ENCODE data around the gene MCTP2.

MCTP2 gene

DNA sequence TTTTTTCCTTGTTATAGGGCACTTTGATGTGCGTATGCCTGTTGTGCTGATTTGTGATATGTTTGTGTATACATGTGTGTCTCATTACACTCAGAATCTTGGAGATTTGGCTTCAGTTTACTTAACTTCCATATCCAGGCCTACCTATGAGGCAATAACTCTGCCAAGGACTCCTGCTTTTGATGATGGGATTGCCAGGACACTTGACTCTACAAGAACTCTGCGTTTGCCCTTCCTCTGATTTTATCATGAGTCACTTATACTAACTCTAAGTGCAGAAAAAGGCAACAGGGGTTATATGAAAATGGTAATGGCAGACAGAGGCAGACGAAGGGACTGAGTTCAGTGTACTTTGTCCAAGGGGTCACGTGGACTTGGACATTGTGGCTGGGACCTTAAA is 33.6 kb downstream of the MCTP2 start:
- TF ChIP-seq GABPA (IDR thresholded peaks at IDR 0.05; ENCODE audit: low read depth) (no peak), SPI1 (IDR thresholded peaks at IDR 0.05; ENCODE audit: borderline replicate concordance, low read depth) (no peak), CTCF (IDR thresholded peaks at IDR 0.05; ENCODE audit: insufficient read depth, low read length) (no peak), POLR2AphosphoS5 (IDR thresholded peaks at IDR 0.05; ENCODE audit: low read depth) (no peak)
- TF ChIP-seq, protein P1, sequence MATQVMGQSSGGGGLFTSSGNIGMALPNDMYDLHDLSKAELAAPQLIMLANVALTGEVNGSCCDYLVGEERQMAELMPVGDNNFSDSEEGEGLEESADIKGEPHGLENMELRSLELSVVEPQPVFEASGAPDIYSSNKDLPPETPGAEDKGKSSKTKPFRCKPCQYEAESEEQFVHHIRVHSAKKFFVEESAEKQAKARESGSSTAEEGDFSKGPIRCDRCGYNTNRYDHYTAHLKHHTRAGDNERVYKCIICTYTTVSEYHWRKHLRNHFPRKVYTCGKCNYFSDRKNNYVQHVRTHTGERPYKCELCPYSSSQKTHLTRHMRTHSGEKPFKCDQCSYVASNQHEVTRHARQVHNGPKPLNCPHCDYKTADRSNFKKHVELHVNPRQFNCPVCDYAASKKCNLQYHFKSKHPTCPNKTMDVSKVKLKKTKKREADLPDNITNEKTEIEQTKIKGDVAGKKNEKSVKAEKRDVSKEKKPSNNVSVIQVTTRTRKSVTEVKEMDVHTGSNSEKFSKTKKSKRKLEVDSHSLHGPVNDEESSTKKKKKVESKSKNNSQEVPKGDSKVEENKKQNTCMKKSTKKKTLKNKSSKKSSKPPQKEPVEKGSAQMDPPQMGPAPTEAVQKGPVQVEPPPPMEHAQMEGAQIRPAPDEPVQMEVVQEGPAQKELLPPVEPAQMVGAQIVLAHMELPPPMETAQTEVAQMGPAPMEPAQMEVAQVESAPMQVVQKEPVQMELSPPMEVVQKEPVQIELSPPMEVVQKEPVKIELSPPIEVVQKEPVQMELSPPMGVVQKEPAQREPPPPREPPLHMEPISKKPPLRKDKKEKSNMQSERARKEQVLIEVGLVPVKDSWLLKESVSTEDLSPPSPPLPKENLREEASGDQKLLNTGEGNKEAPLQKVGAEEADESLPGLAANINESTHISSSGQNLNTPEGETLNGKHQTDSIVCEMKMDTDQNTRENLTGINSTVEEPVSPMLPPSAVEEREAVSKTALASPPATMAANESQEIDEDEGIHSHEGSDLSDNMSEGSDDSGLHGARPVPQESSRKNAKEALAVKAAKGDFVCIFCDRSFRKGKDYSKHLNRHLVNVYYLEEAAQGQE (IDR thresholded peaks at IDR 0.05; ENCODE audit: insufficient replicate concordance, low read depth), result no peak
- Histone ChIP-seq H3K27ac (replicated peaks) (no peak overlapping the region), H3K27me3 (ENCODE audit: insufficient read depth, poor library complexity, severe bottlenecking) (no peaks in the 10 kb centered on the region), H3K4me3 (replicated peaks; ENCODE audit: insufficient read depth, low read length) (no peak overlapping the region)
- no peak for DNase-seq (ENCODE audit: low read depth in 1 of 2, low spot score in 1 of 2)

GRCh38 chr15:94265982-94266381 is 34.6 kb downstream of the MCTP2 start:
- TF ChIP-seq, protein P1 (IDR thresholded peaks at IDR 0.05; ENCODE audit: insufficient replicate concordance, low read depth), result no peak
- TF ChIP-seq CTCF (IDR thresholded peaks at IDR 0.05; ENCODE audit: insufficient read depth, low read length) (no peak), GABPA (IDR thresholded peaks at IDR 0.05; ENCODE audit: low read depth) (no peak), POLR2AphosphoS5 (IDR thresholded peaks at IDR 0.05; ENCODE audit: low read depth) (no peak), SPI1 (IDR thresholded peaks at IDR 0.05; ENCODE audit: borderline replicate concordance, low read depth) (no peak)
- Histone ChIP-seq H3K4me3 (replicated peaks; ENCODE audit: insufficient read depth, low read length) (no peak overlapping the region), H3K27ac (replicated peaks) (no peak overlapping the region)

DNA sequence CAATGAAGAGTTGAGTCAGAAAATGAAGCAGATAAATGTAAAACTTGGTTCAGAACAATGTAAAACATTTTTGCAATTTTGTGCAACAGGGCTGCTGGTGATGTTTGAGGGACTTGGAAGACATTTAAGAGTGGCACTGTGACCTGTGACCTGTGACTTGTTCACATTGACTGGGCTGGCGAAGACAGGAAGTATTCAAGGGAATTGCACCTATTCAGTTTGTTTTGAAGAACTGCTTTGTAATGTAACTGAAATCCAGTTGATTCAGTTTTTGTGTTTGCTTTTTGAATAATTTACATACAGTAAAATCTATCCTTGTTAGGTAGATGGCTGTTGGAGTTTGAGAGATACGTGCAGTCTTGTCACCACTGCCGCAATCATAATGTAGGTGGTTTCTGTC is 35.4 kb downstream of the MCTP2 start:
- no peaks in the 10 kb centered on the region for H3K27me3 ChIP-seq (ENCODE audit: insufficient read depth, poor library complexity, severe bottlenecking)
- no peak for TF ChIP-seq SPI1 (IDR thresholded peaks at IDR 0.05; ENCODE audit: borderline replicate concordance, low read depth)
- TF ChIP-seq CTCF (IDR thresholded peaks at IDR 0.05; ENCODE audit: insufficient read depth, low read length), result no peak
- TF ChIP-seq GABPA (IDR thresholded peaks at IDR 0.05; ENCODE audit: low read depth), result no peak
- no peak for TF ChIP-seq POLR2AphosphoS5 (IDR thresholded peaks at IDR 0.05; ENCODE audit: low read depth)
- TF ChIP-seq, protein P1 (IDR thresholded peaks at IDR 0.05; ENCODE audit: insufficient replicate concordance, low read depth), result no peak
- no peak overlapping the region for H3K4me3 ChIP-seq (replicated peaks; ENCODE audit: insufficient read depth, low read length)
- no peak overlapping the region for H3K27ac ChIP-seq (replicated peaks)
- no peak for DNase-seq (ENCODE audit: low read depth in 1 of 2, low spot score in 1 of 2)

More at GRCh38 chr15:94265982-94266381, 34.6 kb downstream of the MCTP2 start:
- no peak for DNase-seq (ENCODE audit: low read depth in 1 of 2, low spot score in 1 of 2)
- no peaks in the 10 kb centered on the region for H3K27me3 ChIP-seq (ENCODE audit: insufficient read depth, poor library complexity, severe bottlenecking)
